Lower leg skin (tissue), 3 donors: ENCODE data around the gene GRHL3.

ENCODE experiments used
- CTCF ChIP-seq, 3 donors: fragments of 450-650 bp; IDR thresholded peaks; one replicate each; pipeline ENCODE4 v1.5.1; 2016; ENCODE audit warnings: antibody characterized with exemption in 3 of 3, mild to moderate bottlenecking in 3 of 3, moderate library complexity in 2 of 3
- POLR2A ChIP-seq, 2 donors: fragments of 450-650 bp; IDR thresholded peaks; one replicate each; pipeline ENCODE4 v1.6.1; 2016 to 2017; ENCODE audit warnings: antibody characterized with exemption in 2 of 2, mild to moderate bottlenecking in 1 of 2, moderate library complexity in 1 of 2

GRCh38 chr1:24385160-24385940 is 66.2 kb downstream of the GRHL3 start:
- TF ChIP-seq CTCF (IDR thresholded peaks at IDR 0.05): no peak
- no peak for TF ChIP-seq POLR2A (IDR thresholded peaks at IDR 0.05)
